Activated T-cell treated with anti-CD3 and anti-CD28 coated beads for 48 hours (primary cell): ENCODE data around the gene LCN10.
A peak's percentile ranks its signal among the peaks of the same experiment; 100 is the strongest.
"Not testable (repeated sequence)": the region's sequence is repeated elsewhere in the genome, so short reads cannot be mapped to it uniquely, and the experiment has no call there.

Source experiments
- DNase-seq: peaks from one replicate; pipeline ENCODE4 v3.0.0-alpha.2; 2020; ENCODE audit warnings: low read depth

LCN10 gene

GRCh38 chr9:136771907-136772415, 29.2 kb upstream of the LCN10 start:
- no peak for DNase-seq

- DNase-seq: peak; percentile 52
These were observed 27.0 kb upstream of the LCN10 start for GRCh38 chr9:136769710-136770191.

- peak; percentile 44 for DNase-seq
These were observed 23.8 kb upstream of the LCN10 start for GRCh38 chr9:136766410-136767120.

- not testable (repeated sequence) for DNase-seq
These were observed 23.1 kb upstream of the LCN10 start for GRCh38 chr9:136765745-136766409.

- DNase-seq: no peak
These were observed 22.3 kb upstream of the LCN10 start for GRCh38 chr9:136765041-136765440.

- no peak for DNase-seq
These were observed 21.7 kb upstream of the LCN10 start, which contains the start of gene LCN15 for GRCh38 chr9:136764301-136764891. Gene LCN15, minus strand, starts transcription at chr9:136764518. Its CDS starts 30 bp downstream, at chr9:136764488.

GRCh38 chr9:136763649-136764035, 20.9 kb upstream of the LCN10 start:
- no peak for DNase-seq

- DNase-seq: peak; percentile 61
These were observed 20.3 kb upstream of the LCN10 start for GRCh38 chr9:136762915-136763648.

- no peak for DNase-seq
These were observed 19.5 kb upstream of the LCN10 start for GRCh38 chr9:136762221-136762691.

- DNase-seq: no peak
These were observed 18.8 kb upstream of the LCN10 start for GRCh38 chr9:136761545-136761981.

- DNase-seq: not testable (repeated sequence)
These were observed 18.2 kb upstream of the LCN10 start for GRCh38 chr9:136760834-136761544.

- no peak for DNase-seq
These were observed 17.7 kb upstream of the LCN10 start for GRCh38 chr9:136760424-136760823.

- DNase-seq: no peak
These were observed 16.9 kb upstream of the LCN10 start for GRCh38 chr9:136759436-136760325.

- DNase-seq: no peak
These were observed 16.3 kb upstream of the LCN10 start for GRCh38 chr9:136759001-136759400.

- no peak for DNase-seq
These were observed 15.0 kb upstream of the LCN10 start for GRCh38 chr9:136757751-136758140.

GRCh38 chr9:136757328-136757727, 14.6 kb upstream of the LCN10 start:
- no peak for DNase-seq

GRCh38 chr9:136756836-136757235, 14.1 kb upstream of the LCN10 start:
- DNase-seq: no peak

GRCh38 chr9:136756134-136756438, 13.3 kb upstream of the LCN10 start:
- DNase-seq: no peak

- not testable (repeated sequence) for DNase-seq
These were observed 12.8 kb upstream of the LCN10 start for GRCh38 chr9:136755302-136756133.
